K562 (cell line): ENCODE data around the gene PIK3C2B. TPM values are rescaled to one million over a fixed set of nuclear protein-coding genes. Genes with fewer than 3 reads are reported as not detected.

Source experiments
- ATAC-seq: fragments of 200-7000 bp; cut with Tn5 transposase; 3 replicates; pipeline ENCODE4 v1.9.1; 2020; ENCODE audit warnings: moderate library complexity
- BruUV-seq: library from RNA; stranded (reverse); fragments of 400-500 nt; replicated peaks from 2 replicates; lab custom pipeline; 2021; lab: Mats Ljungman, UMichigan
- CTCF ChIA-PET: fragments of 300-600 bp; formaldehyde crosslinking; extraction: SDS; loops from one replicate; lab custom pipeline; 2021; ENCODE audit warnings: low intra/inter-chr PET ratio; lab: Yijun Ruan, JAX
- POLR2A ChIA-PET: fragments of 300-600, 350-650 bp; sonication (Branson Sonifier 250); formaldehyde crosslinking; extraction: SDS; loops from one replicate; lab custom pipeline; 2021; ENCODE audit warnings: antibody characterized with exemption, inconsistent platforms; lab: Yijun Ruan, JAX
- DNase-seq, 4 experiments: peaks; one replicate each; pipeline versions ENCODE4 v3.0.0 to v3.0.0-alpha.2; 2011 to 2018; ENCODE audit warnings: low spot score in 3 of 4, mixed read lengths in 3 of 4; ENCODE audit errors: extremely low read depth in 1 of 4
- FAIRE-seq: peaks from 2 replicates; lab custom pipeline; 2011; peaks lifted over from hg19 to GRCh38; lab: Jason Lieb, UNC
- H2AFZ ChIP-seq: 2 replicates; pipeline ENCODE4 v1.6.0; 2011; ENCODE audit warnings: low read depth, low read length, control low read depth, inconsistent platforms
- H3K27ac ChIP-seq: fragments of 200-600 bp; 3 replicates; pipeline ENCODE4 v1.8.0; 2011; ENCODE audit warnings: low read depth, mild to moderate bottlenecking, control low read depth, inconsistent platforms, low read length, moderate library complexity, mixed read lengths; ENCODE audit errors: extremely low read depth
- H3K27me3 ChIP-seq, 2 experiments: fragments of 300-600 bp in 1 of 2; 2 replicates in 1 of 2; 3 replicates in 1 of 2; pipeline versions ENCODE4 v1.6.0 to v1.8.0; 2011; ENCODE audit warnings: inconsistent platforms in 2 of 2, low read length in 2 of 2, mild to moderate bottlenecking in 1 of 2, mixed read lengths in 1 of 2, moderate library complexity in 1 of 2; ENCODE audit not compliant: control insufficient read depth in 2 of 2, insufficient read depth in 2 of 2
- H3K36me3 ChIP-seq: fragments of 300-600 bp; 3 replicates; pipeline ENCODE4 v1.8.0; 2011; ENCODE audit warnings: mild to moderate bottlenecking, low read length, inconsistent platforms; ENCODE audit not compliant: control insufficient read depth, insufficient read depth
- H3K4me1 ChIP-seq, 2 experiments: fragments of 200-600 bp in 1 of 2; replicated peaks in 1 of 2; 2 replicates in 1 of 2; 3 replicates in 1 of 2; pipeline versions ENCODE4 v1.5.1 to v1.8.0; 2011; ENCODE audit warnings: inconsistent platforms in 2 of 2, low read length in 2 of 2, mild to moderate bottlenecking in 1 of 2, mixed read lengths in 1 of 2, moderate library complexity in 1 of 2; ENCODE audit not compliant: control insufficient read depth in 2 of 2, insufficient read depth in 2 of 2
- H3K4me2 ChIP-seq: 2 replicates; pipeline ENCODE4 v1.6.1; 2011; ENCODE audit warnings: low read length, control low read depth, inconsistent platforms, mixed read lengths; ENCODE audit not compliant: insufficient read depth
- H3K4me3 ChIP-seq: fragments of 200-600 bp; sonication (generic), shearing (Covaris generic); 2 replicates; pipeline ENCODE4 v1.5.1; 2016; ENCODE audit warnings: control low read depth, inconsistent platforms
- H3K79me2 ChIP-seq: fragments of 200-600 bp; 3 replicates; pipeline ENCODE4 v1.8.0; 2011; ENCODE audit warnings: low read length, inconsistent platforms; ENCODE audit not compliant: control insufficient read depth, insufficient read depth
- H3K9ac ChIP-seq, 2 experiments: 2 replicates each; pipeline versions ENCODE4 v1.6.0 to v1.6.1; 2011; ENCODE audit warnings: low read depth in 2 of 2, low read length in 2 of 2, control low read depth in 1 of 2, inconsistent platforms in 1 of 2, mild to moderate bottlenecking in 1 of 2, mixed read lengths in 1 of 2; ENCODE audit not compliant: insufficient read depth in 1 of 2
- H3K9me1 ChIP-seq: one replicate; pipeline ENCODE4 v1.6.0; 2011; ENCODE audit warnings: inconsistent platforms, mild to moderate bottlenecking, low read length, moderate library complexity; ENCODE audit not compliant: control insufficient read depth, insufficient read depth
- H3K9me3 ChIP-seq: replicated peaks from 2 replicates; pipeline ENCODE4 v1.5.1; 2011; ENCODE audit warnings: low read depth, low read length, inconsistent platforms; ENCODE audit not compliant: control insufficient read depth, insufficient read depth
- H4K20me1 ChIP-seq: replicated peaks from 2 replicates; pipeline ENCODE4 v1.6.1; 2011; ENCODE audit warnings: low read length, inconsistent platforms, mixed read lengths; ENCODE audit not compliant: control insufficient read depth, insufficient read depth
- CHD4 ChIP-seq: fragments of 200-600 bp; sonication (generic); IDR thresholded peaks from 3 replicates; pipeline ENCODE4 v1.6.1; 2012; ENCODE audit warnings: low read depth, mild to moderate bottlenecking, mixed read lengths, low read length, inconsistent platforms; ENCODE audit not compliant: insufficient read depth, insufficient replicate concordance, poor library complexity, severe bottlenecking
- HOMEZ ChIP-seq: fragments of 250-450 bp; sonication (Bioruptor Pico); IDR thresholded peaks from 2 replicates; pipeline ENCODE4 v1.4.0; 2020; ENCODE audit warnings: mild to moderate bottlenecking, moderate library complexity
- LCOR ChIP-seq: sonication (generic); formaldehyde crosslinking; IDR thresholded peaks from 2 replicates; pipeline ENCODE4 v1.8.0; 2022; ENCODE audit warnings: mild to moderate bottlenecking, missing genetic modification reagents
- SNRNP70 ChIP-seq: fragments of 200-400 bp; formaldehyde crosslinking; optimal IDR thresholded peaks from 2 replicates; pipeline ENCODE3; 2017; ENCODE audit warnings: low read depth, low read length
- WGBS: fragments of 100-300 bp; shearing (Covaris generic); methylation state at CpG from one replicate; pipeline ENCODE4 v1.1.6; 2016; ENCODE audit warnings: low coverage, mixed read lengths; ENCODE audit not compliant: insufficient coverage; ENCODE audit errors: missing lambda C conversion rate; 5-methylcytosine and 5-hydroxymethylcytosine counted together
- in situ Hi-C: fragments of 300-500 bp; cut with MboI; formaldehyde crosslinking; loops from 4 replicates; pipeline ENCODE4 v1.15.0; 2018; ENCODE audit warnings: inconsistent platforms, mixed read lengths
- intact Hi-C: fragments of 100-400 bp; cut with micrococcal nuclease; formaldehyde crosslinking; loops from 2 replicates; pipeline ENCODE4 v1.14.2; 2022
- polyA plus RNA-seq, 8 experiments: library from polyadenylated mRNA; depleted of rRNA in 4 of 8; stranded (reverse) in 5 of 8; unstranded in 3 of 8; fragments of >200 nt; fragmentation: Nextera tagmentation in 2 of 8; fragmentation: Illumina TruSeq in 1 of 8; extraction: Ambion mirVana in 2 of 8; extraction: Trizol in 1 of 8; gene quantifications; 2 replicates each; pipeline versions ENCODE4 v1.2.1 to v1.2.3, GENCODE V29; 2011 to 2014; ENCODE audit warnings: inconsistent platforms in 1 of 8, missing spikeins in 1 of 8
- total RNA-seq, 7 experiments: library from RNA; depleted of rRNA in 6 of 7; stranded (reverse); fragments of >200 nt in 6 of 7; fragmentation: Illumina TruSeq in 2 of 7; extraction: Trizol in 2 of 7; gene quantifications; 2 replicates each; pipeline versions ENCODE4 v1.2.1 to v1.2.3, GENCODE V29; 2011 to 2021; ENCODE audit warnings: low replicate concordance in 1 of 7
- TF ChIP-seq, protein P1 (sequence below): fragments of 450-650 bp; IDR thresholded peaks from 2 replicates; pipeline ENCODE4 v1.6.1; 2018; ENCODE audit not compliant: partially characterized antibody
- TF ChIP-seq, protein P2 (sequence below): sonication (generic); formaldehyde crosslinking; IDR thresholded peaks from 2 replicates; pipeline ENCODE4 v1.8.0; 2023; ENCODE audit warnings: mild to moderate bottlenecking, missing genetic modification reagents

PIK3C2B gene
- total and polyA plus RNA-seq, 9 of the 15 experiments (the other 6 are each of a cell fraction or from before 2014, with no cell fraction given): 0.10 to 2.9 (median 0.72) TPM

DNA sequence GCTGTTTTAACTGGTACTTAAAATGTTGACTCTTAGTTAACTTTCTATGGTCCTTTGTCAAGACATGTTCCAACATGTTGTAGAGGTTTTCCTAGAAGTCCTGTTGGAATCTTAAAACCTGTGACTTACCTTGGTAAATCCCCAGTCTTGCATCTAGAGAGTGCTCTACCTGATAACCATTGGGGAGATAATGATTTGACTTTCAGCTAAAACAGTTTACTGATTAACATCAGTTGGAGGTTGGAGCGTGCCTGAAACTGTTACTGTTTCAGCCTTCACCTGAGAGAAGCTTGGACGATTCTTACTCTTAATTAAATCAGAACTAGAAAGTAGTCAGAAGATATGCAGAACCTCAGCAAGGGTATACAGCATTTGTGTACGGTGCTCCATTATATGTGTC is 30.4 kb upstream of the PIK3C2B start:
- FAIRE-seq (no peak), ATAC-seq (no peak), DNase-seq (no peak)
- no peak overlapping the region for H3K4me2 ChIP-seq
- peaks cover 52% of the 10 kb centered on the region for H3K79me2 ChIP-seq
- no peak overlapping the region for H3K4me3 ChIP-seq
- no peak overlapping the region for H2AFZ ChIP-seq
- no peaks in the 10 kb centered on the region for H3K27me3 ChIP-seq
- H3K4me1 ChIP-seq: peaks cover 15 to 17% of the 10 kb centered on the region in 2 experiments
- peaks cover 84% of the 10 kb centered on the region for H3K36me3 ChIP-seq
- peaks cover 6% of the 10 kb centered on the region; the same call in 1 of the 2 replicates for H3K9me3 ChIP-seq
- CTCF ChIA-PET: no interaction called here
- H3K9me1 ChIP-seq: peaks cover 6% of the 10 kb centered on the region
- H4K20me1 ChIP-seq: peaks cover 7% of the 10 kb centered on the region; the same call in 1 of the 2 replicates
- TF ChIP-seq SNRNP70 (no peak), CHD4 (no peak), HOMEZ (no peak), LCOR (CRISPR knock-in tag) (no peak)
- TF ChIP-seq, protein P1, sequence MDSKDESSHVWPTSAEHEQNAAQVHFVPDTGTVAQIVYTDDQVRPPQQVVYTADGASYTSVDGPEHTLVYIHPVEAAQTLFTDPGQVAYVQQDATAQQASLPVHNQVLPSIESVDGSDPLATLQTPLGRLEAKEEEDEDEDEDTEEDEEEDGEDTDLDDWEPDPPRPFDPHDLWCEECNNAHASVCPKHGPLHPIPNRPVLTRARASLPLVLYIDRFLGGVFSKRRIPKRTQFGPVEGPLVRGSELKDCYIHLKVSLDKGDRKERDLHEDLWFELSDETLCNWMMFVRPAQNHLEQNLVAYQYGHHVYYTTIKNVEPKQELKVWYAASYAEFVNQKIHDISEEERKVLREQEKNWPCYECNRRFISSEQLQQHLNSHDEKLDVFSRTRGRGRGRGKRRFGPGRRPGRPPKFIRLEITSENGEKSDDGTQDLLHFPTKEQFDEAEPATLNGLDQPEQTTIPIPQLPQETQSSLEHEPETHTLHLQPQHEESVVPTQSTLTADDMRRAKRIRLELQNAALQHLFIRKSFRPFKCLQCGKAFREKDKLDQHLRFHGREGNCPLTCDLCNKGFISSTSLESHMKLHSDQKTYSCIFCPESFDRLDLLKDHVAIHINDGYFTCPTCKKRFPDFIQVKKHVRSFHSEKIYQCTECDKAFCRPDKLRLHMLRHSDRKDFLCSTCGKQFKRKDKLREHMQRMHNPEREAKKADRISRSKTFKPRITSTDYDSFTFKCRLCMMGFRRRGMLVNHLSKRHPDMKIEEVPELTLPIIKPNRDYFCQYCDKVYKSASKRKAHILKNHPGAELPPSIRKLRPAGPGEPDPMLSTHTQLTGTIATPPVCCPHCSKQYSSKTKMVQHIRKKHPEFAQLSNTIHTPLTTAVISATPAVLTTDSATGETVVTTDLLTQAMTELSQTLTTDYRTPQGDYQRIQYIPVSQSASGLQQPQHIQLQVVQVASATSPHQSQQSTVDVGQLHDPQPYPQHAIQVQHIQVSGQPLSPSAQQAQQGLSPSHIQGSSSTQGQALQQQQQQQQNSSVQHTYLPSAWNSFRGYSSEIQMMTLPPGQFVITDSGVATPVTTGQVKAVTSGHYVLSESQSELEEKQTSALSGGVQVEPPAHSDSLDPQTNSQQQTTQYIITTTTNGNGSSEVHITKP: no peak
- TF ChIP-seq, protein P2, sequence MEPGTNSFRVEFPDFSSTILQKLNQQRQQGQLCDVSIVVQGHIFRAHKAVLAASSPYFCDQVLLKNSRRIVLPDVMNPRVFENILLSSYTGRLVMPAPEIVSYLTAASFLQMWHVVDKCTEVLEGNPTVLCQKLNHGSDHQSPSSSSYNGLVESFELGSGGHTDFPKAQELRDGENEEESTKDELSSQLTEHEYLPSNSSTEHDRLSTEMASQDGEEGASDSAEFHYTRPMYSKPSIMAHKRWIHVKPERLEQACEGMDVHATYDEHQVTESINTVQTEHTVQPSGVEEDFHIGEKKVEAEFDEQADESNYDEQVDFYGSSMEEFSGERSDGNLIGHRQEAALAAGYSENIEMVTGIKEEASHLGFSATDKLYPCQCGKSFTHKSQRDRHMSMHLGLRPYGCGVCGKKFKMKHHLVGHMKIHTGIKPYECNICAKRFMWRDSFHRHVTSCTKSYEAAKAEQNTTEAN (CRISPR knock-in tag): no peak
- no TSS peak for BruUV-seq
- WGBS: 79% methylated on average over 3 of the region's 3 CpGs
- H3K9ac ChIP-seq: no peak overlapping the region
- POLR2A ChIA-PET: interaction anchor here (0.5 to 8.8 kb wide), 4 partner anchors 8 to 181 kb away, joined by 3 to 91 read pairs (median 12); partner anchors contain the start of gene MDM4
- no peak overlapping the region; the same call in 2 of the 3 replicates for H3K27ac ChIP-seq
- intact Hi-C loops: no loop called here
- in situ Hi-C loops: no loop called here
